SK-N-SH treated with all-trans-retinoic acid at 6 μM for 48 hours (cell line): ENCODE measurements around the gene ABL2.

Experiments
- CSDC2 ChIP-seq: fragments of 250-450 bp; sonication (Bioruptor Pico); IDR thresholded peaks from 2 replicates; pipeline ENCODE4 v1.5.0; 2020; ENCODE audit warnings: mild to moderate bottlenecking, moderate library complexity
- GLIS3 ChIP-seq: fragments of 250-450 bp; sonication (Bioruptor Pico); IDR thresholded peaks from 2 replicates; pipeline ENCODE4 v1.5.0; 2020; ENCODE audit warnings: mild to moderate bottlenecking, moderate library complexity
- ZNF8 ChIP-seq: fragments of 450-650 bp; formaldehyde crosslinking; IDR thresholded peaks from 2 replicates; pipeline ENCODE4 v1.5.0; 2020; ENCODE audit warnings: mild to moderate bottlenecking, moderate library complexity
- TF ChIP-seq, protein P1 (sequence below): fragments of 250-450 bp; sonication (Bioruptor Pico); IDR thresholded peaks from 2 replicates; pipeline ENCODE4 v1.8.0; 2020; ENCODE audit warnings: mild to moderate bottlenecking, moderate library complexity, borderline replicate concordance

DNA sequence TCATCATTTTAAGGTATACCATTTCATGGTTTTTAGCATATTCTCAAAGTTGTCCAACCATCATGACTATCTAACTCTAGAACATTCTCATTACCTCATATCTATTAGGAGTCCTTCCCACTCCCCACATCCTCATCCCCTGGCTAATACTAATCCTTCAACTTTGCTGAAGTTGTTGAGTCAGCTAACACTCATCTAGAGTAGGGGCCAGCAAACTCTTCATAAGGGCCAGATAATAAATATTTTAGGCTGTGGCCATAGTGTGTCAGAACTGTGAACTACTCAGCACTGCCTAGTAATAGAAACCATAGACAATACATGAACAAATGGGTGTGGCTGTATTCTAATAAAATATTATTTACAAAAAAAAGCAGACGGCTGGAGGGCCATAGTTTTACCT is 104.6 kb downstream of the ABL2 start:
- TF ChIP-seq, protein P1, sequence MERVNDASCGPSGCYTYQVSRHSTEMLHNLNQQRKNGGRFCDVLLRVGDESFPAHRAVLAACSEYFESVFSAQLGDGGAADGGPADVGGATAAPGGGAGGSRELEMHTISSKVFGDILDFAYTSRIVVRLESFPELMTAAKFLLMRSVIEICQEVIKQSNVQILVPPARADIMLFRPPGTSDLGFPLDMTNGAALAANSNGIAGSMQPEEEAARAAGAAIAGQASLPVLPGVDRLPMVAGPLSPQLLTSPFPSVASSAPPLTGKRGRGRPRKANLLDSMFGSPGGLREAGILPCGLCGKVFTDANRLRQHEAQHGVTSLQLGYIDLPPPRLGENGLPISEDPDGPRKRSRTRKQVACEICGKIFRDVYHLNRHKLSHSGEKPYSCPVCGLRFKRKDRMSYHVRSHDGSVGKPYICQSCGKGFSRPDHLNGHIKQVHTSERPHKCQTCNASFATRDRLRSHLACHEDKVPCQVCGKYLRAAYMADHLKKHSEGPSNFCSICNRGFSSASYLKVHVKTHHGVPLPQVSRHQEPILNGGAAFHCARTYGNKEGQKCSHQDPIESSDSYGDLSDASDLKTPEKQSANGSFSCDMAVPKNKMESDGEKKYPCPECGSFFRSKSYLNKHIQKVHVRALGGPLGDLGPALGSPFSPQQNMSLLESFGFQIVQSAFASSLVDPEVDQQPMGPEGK (CRISPR knock-in tag) = no peak
- TF ChIP-seq CSDC2 (CRISPR knock-in tag) (no peak), ZNF8 (CRISPR knock-in tag) (no peak), GLIS3 (CRISPR knock-in tag) (no peak)
